Activated CD4-positive, CD25-positive, alpha-beta regulatory T cell treated with anti-CD3 and anti-CD28 coated beads, Interleukin-2, amount 50 U/mL, for 72 hours (primary cell): ENCODE data around the gene FAM193B.

Experiments used
- DNase-seq: peaks from one replicate; pipeline ENCODE4 v3.0.0; 2021

Gene FAM193B

GRCh38 chr5:177483042-177483441 lies 71.3 kb downstream of the FAM193B start:
- DNase-seq = no peak

- no peak for DNase-seq
These were observed 72.0 kb downstream of the FAM193B start for GRCh38 chr5:177482359-177482795.

- no peak for DNase-seq
These were observed 74.6 kb downstream of the FAM193B start for GRCh38 chr5:177479774-177480173.

DNA sequence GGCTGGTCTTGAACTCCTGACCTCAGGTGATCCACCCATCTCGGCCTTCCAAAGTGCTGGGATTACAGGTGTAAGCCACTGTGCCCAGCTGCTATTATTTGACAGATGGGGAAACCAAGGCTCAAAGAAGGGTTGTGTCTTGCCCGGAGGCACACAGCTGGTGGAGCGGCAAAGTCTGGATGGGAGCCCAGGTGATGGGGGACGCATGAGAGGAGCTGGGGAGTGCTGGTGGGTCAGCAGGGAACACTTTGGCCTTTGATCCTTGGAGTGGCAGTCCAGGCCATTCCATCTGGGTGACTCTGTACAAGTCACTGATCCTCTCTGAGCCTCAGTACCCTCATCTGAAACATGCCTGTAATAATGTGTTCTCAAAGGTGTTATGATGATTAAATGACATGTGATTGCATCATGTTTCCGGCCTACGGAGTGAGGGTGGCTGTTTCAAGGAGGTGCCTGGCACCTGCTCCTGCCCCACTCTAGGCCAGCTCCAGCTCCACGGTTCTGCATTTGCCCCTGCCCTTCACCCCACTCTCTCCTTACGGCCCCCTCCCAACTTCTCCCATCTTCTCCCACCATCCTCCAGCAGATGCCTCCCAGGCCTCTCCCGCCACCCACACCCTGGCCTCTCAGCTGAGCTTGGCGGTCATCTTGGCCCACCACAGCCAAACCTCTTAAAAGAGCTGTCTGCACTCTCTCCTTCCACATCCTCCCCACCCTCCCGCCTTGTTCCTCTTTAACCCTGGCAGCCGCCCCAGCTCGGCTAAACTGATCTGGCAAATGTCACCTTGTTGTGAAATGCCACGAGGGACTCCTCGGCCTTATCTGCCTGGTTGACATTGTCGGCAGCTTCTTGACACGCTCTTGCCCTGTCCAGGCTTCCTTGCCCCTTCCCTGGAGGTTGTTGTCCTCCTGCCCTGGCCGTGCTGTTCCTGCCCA lies 75.4 kb downstream of the FAM193B start:
- DNase-seq = no peak

DNA sequence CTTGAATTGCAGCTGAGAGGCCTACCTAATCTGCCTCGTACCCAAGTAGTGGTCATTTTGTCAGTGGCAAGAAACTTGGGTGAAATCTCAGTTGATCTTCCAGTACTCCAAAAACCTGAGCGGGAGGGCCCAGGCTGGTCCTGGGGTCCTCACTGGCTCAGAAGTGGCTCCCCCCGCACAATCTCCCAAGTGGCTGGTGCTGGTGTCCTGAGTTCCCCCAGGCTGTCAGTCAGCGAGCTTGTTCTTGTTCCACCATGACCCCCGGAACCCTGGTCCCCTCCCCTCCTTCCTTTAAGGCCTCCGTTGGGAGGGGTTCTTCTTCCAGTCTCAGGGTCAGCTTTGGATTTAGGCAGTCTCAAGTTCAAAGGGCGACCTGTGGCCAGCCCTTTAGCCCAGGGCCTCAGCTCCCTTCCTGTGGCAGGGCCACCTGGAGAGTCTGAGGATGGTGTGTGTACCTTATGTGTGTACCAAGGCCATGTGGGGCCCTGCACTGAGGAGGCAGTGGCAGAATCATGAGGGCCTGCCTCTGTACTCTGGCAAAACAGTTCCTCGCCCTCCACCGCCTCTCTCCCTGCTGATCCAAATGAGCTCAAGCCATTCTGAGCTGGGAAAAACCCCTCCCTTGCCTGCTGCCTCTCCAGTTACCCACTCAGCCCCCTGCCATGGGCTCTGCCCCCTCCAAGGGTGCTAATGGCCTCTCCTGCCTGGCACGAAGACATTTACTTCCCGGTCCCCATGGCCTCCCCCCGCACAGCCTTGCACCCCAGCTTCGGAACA lies 76.5 kb downstream of the FAM193B start:
- DNase-seq = no peak

- DNase-seq = no peak
These were observed 77.7 kb downstream of the FAM193B start for GRCh38 chr5:177476531-177477233.

DNA sequence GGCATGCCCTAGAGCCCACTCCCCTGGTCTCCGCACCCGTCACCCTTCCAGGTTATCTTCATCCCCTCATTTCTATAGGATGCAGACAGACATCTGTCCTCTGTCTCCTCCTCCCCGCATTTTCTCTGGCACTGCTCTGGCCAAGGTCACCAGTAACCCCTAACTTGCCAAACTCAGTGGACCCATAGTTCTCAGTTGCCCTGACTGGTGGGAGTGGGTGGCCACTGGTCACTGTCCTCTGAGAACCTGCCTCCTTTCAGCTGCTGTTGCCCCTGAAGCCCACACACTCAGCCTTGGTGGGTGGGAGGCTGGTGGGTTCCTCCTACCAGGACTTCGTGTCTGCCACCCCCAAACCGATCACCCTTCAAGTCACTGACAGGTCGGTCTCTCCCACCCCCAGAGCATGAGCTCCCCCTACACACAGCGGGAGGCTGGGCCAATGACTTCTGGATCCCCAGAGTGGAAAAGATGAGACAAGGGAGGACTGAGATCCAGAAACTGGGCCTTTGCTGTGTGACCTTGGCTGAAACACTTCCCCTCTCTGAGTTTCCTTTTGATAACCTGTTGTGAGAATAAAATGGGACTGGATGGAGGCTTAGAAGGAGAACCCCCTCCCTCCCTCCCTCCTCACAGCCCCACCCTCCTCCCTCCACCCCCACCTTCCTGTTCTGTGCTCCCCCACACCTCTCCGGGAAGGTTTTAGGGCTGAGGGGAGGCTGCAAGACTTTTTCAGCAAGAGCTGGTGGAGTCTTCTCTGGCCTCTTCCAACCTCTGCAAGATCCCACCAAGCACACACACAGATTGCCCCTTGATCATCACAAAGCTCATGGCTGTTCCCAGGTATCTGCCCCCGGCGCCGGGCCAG lies 78.6 kb downstream of the FAM193B start:
- no peak for DNase-seq

- DNase-seq = no peak
These were observed 79.4 kb downstream of the FAM193B start for GRCh38 chr5:177474846-177475562.

- no peak for DNase-seq
These were observed 80.3 kb downstream of the FAM193B start for GRCh38 chr5:177474002-177474476.

GRCh38 chr5:177473443-177474001 lies 80.8 kb downstream of the FAM193B start, which contains the start of gene DBN1:
DBN1 (minus strand) TSS chr5:177473634; CDS start chr5:177473521, 113 bp downstream.
- DNase-seq = no peak

GRCh38 chr5:177472460-177473442 lies 81.6 kb downstream of the FAM193B start:
- no peak for DNase-seq

GRCh38 chr5:177471610-177472356 lies 82.6 kb downstream of the FAM193B start:
- no peak for DNase-seq

GRCh38 chr5:177470759-177471536 lies 83.4 kb downstream of the FAM193B start:
- no peak for DNase-seq
